ENCODE results near the gene PTPN4.

Gene PTPN4

GRCh38 chr2:119862127-119862889, 102.6 kb downstream of the PTPN4 start:
- DNase-seq, result no peak

DNA sequence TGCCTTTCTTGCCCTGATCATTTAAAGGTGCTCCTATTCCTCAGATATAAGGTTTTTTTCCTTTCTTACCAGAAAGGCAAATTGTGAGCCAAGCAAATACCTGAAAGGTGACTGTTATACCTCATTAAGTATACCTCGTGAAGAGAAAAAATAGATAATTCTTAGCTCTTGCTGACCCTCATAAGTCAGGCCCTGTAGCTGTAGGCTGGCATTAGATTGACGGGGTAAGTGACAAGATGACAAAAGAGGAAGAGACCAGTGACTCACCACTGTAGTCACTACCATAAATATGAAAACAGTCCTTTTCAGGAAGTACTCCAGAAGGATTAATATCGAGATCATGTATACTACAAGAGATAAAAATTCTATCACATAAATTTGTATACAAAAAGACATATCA, 104.6 kb downstream of the PTPN4 start:
- no peak for DNase-seq

GRCh38 chr2:119871725-119872124, 112.0 kb downstream of the PTPN4 start:
- DNase-seq, result no peak

DNA sequence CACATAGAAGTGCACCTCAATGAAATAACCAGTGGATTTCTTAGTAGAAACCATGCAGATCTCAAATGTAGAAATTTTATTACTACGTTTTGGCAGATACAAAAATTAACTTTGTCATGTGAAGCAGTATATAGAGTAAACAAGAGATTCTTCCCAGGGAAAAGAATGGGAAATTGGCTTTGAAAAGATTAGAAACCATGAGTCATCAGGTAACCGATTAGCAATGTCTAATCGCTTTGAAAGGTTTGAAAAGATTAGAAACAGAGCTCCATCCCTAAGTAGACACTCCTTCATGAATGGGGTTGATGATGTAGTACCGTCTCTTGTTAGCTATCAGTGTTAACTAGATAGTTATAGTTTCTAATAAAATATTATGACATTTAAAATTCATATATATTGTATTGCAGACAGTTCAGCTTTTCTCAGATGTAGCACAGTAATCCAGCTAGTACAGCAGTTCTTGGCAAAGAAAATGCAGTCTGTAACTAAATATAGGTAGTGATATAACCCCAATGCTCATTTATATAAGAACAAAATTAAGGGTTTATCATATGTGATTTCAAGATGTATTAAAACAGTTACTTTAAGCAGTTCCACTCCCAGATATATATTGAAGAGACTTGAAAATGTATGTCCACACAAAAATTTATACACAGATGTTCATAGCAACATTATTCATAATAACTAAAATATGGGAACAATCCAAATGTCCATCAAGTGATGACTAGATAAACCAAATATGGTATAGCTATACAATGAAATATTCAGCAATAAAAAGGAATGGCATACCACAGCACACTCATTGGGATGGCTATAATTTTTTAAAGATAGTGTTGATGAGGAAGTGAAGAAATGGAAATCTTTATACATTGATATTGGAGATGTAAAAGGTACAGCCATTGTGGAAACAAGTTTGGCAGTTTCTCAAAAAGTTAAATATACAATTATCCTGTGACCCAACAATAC, 113.9 kb downstream of the PTPN4 start:
- DNase-seq, result no peak

GRCh38 chr2:119879502-119879901, 119.8 kb downstream of the PTPN4 start:
- no peak for DNase-seq

DNA sequence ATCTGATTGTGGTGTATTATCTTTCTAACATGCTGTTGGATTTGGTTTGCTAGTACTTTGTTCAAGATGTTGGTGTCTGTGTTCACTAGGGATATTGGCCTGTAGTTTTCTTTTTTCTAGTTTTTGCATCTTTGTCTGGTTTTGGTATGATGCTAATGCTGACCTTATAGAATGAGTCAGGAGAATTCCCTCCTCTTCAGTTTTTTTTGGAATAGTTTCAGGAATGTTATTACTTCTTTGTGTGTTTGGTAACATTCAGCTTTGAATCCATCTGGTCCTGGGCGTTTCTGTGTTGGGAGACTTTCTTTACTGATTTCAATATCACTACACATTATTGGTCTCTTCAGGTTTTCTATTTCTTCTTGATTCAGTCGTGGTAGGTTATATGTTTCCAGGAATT, 129.0 kb downstream of the PTPN4 start:
- DNase-seq, result no peak

DNA sequence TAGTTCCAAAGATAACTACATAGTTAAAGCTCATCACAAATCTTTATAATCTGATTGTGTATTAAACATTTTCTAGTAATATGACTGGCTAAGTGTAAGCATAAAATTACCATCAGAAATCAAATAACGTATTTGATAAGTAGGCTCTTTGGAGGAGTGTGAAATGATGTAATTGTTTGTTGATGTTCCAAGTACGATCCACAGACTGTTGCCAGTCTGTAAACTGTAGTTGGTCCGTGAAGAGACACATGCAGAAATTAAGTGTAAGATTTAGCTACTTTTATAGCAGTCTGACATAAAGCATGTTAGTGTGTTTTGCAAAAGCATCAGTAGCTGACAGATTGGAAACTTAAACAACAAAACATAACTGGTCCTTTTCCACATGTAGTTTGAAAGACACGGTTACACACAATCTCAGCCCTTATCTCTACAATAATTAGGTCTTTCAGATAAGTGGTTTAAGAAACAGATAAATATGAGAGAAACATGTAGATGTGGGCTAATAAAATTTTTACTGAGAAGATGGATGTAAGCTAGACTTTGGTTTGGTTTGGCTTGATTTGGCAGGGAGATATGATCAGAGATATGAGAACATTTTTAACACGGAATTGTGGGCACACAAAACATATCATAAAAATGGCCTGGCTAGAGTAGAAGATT, 138.1 kb downstream of the PTPN4 start:
- DNase-seq, result no peak

DNA sequence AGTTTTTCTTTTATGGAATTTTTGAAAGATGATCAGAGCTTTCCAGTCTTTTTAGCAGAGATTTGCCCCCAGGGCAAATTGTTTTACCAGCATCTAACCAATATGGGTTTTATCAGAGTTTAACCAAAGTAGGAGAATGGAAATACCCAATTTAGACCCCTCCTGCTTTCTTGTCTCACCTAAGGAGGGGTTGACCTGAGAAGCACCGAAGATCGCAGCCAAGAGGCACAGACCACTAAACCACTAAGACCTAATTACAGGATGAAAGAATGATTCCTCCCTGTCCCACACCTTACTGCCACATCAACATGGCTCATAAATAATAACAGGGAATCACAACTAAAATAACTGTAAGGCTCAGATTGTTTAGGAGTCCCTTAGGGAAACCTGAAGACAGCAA, 141.3 kb downstream of the PTPN4 start:
- DNase-seq, result no peak

DNA sequence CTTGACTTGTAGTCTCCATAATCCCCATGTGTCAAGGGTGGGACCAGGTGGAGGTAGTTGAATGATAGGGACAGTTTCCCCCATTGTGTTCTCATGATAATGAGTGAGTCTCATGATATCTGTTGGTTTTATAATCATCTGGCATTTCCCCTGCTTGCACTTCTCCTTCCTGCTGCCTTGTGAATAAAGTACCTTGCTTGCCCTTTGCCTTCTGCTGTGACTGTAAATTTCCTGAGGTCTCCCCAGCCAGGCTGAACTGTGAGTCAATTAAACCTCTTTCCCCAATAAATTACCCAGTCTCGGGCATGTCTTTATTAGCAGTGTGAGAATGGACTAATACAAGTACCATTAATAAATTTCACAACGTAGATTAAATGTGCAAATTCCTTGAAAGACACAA, 150.8 kb downstream of the PTPN4 start:
- DNase-seq, result no peak

DNA sequence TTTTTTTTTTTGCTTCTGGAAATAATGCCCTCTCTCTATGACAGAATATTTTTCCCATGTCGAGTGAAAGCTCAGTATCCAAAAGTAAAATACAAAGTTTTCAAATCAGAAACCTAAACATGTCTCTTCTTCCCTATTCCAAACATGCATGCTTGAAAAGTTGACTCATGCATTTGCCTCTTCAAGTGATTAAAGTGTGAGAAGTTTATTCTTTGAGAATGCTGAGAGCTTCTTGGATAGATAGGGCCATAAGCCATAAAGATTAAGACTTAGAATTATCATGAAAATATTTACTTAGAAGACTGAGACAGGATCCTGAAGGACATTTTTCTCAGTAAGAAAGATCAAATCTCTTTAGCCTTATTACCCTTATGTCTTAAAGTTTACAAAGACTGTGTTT, 154.5 kb downstream of the PTPN4 start:
- no peak for DNase-seq

DNA sequence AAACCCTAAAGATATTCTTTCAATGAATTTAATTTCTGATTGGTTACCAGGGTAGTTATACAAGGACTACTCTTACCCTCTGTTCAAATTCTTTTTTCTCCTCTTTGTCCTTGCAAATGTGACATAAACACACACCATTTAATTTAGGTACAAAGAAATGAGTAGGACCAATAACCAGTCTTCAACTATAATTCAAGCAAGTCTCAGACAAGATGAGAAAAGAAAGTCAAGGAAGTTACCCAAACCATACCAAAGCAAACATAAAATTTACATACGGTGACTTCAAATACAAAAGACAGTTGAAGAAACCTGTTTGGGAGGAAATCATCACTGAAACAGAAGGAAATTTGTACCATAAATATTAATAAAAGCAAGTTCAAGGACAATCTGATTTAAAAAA, 162.1 kb downstream of the PTPN4 start:
- no peak for DNase-seq

GRCh38 chr2:119922699-119923098, 163.0 kb downstream of the PTPN4 start:
- no peak for DNase-seq

DNA sequence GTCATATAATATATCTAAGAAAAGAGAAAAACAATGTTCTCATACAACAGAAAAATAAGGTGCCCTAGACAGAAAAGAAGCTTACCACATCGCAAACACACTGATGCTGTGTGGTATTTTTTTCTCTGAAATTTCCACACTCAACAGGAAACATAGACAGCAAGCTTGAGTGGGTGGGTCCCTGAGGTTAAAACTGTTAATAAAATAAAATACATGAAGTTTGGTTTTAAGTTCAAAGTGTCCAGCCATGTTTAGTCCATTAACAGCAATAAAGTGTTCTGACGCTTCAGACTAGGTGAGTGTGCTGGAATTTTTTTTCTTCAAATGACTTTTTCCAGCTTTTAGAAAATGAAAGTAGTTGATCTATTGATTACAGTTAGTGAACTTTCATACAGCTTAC, 169.8 kb downstream of the PTPN4 start:
- no peak for DNase-seq

- DNase-seq, result no peak
Observed at GRCh38 chr2:119932809-119933208, 173.1 kb downstream of the PTPN4 start.

GRCh38 chr2:119934319-119934718, 174.6 kb downstream of the PTPN4 start:
- no peak for DNase-seq

GRCh38 chr2:119937680-119938079, 178.0 kb downstream of the PTPN4 start:
- no peak for DNase-seq

DNA sequence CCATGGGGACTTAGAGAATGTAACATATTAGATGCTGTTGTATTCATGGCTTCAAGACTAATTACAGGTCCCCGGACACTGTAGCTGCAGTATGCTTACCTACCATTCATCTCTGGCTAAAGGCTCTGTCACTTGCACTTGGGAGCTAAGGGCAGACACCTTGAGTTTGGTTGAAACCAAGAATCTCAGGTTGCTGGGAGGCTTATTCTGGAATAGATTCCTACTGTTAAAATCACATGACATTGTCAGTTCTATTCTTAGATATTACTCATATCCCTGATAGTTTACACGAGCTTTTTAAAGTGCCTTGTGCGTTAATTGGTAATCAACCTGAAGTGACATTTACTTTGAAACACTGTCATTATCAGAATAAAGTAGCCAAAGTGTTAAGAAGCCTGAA, 180.2 kb downstream of the PTPN4 start:
- no peak for DNase-seq

GRCh38 chr2:119940856-119941255, 181.1 kb downstream of the PTPN4 start:
- DNase-seq, result no peak

DNA sequence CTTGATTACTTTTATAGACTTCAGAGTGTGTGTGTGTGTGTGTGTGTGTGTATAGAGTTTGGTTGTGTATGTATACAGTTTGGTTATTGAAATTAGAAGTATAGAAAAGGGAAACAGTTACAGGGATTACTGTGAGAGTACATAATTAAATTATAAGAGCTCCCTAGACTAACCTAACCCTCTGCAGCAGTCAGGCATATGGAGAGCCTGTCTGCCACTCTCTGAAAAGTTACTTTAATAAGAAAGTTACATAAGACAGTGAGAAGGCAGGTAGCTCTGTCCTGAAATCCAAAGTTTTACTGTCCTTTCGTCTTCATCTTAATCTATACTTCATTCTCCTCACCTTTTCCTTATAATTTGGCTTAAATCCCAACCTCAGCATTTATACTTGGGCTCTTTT, 181.7 kb downstream of the PTPN4 start:
- DNase-seq, result no peak

GRCh38 chr2:119941981-119942513, 182.3 kb downstream of the PTPN4 start:
- DNase-seq, result no peak

DNA sequence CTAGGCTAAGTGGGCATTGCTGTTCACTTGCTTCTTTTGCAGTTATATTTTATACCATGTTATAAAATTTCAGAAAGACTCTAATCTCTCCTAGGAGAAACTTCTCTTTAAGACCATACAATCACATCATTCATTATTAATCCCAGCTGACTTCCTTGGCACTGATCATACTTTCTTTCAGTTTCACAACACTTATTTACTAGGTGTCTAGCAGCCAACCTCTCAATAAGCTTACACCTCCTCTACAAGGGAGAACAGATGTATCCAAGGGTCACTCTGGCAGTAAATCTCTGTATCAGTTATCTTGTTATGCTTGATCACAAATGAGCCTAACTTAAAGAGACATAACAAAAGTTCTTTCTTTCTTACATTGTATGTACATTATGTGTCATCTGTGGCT, 183.3 kb downstream of the PTPN4 start:
- no peak for DNase-seq

DNA sequence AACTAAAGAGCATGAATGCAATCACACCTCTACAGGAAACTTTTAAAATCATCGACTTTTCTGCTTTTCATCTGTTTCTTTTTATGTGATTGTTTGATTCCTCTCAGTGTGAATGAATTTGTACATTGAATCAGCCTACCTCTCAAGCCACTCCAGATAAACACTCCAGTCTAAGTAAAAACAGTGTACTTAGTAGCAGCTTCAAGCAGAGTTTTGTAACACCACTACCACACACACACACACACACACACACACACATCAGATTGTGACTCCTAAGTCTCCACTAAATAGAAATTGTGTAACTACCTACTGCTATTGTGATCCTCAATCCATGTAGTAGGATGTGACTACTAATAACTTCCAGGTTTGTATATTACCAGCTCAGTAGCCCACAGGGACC, 187.8 kb downstream of the PTPN4 start:
- no peak for DNase-seq

- no peak for DNase-seq
Observed at GRCh38 chr2:119950966-119951365, 191.2 kb downstream of the PTPN4 start.
